PFSK-1 (cell line): Measurements from ENCODE around the gene SLC25A51.

Experiments
- FOXP2 ChIP-seq: optimal IDR thresholded peaks from 2 replicates; pipeline ENCODE3; 2011; ENCODE audit warnings: borderline replicate concordance, control low read depth, inconsistent platforms; ENCODE audit not compliant: insufficient read depth; ENCODE audit errors: extremely low read length, extremely low read depth
- POLR2AphosphoS5 ChIP-seq: IDR thresholded peaks from 2 replicates; pipeline ENCODE4 v1.6.1; 2012; ENCODE audit warnings: low read depth, mild to moderate bottlenecking, control low read depth, low read length, moderate library complexity
- SIN3A ChIP-seq: IDR thresholded peaks from 2 replicates; pipeline ENCODE4 v1.6.1; 2012; ENCODE audit warnings: mild to moderate bottlenecking, low read length, moderate library complexity, borderline replicate concordance; ENCODE audit not compliant: insufficient read depth
- TAF1 ChIP-seq: IDR thresholded peaks from 2 replicates; pipeline ENCODE4 v1.6.1; 2012; ENCODE audit warnings: low read length, control low read depth, borderline replicate concordance; ENCODE audit not compliant: insufficient read depth
- TF ChIP-seq, protein P1 (sequence below), 2 experiments: IDR thresholded peaks; 2 replicates each; pipeline versions ENCODE4 v1.6.1 to v1.8.0; 2011 to 2012; ENCODE audit warnings: low read depth in 2 of 2, low read length in 2 of 2, control low read depth in 1 of 2, inconsistent platforms in 1 of 2, mild to moderate bottlenecking in 1 of 2, moderate library complexity in 1 of 2; ENCODE audit not compliant: insufficient read depth in 1 of 2

The SLC25A51 gene

DNA sequence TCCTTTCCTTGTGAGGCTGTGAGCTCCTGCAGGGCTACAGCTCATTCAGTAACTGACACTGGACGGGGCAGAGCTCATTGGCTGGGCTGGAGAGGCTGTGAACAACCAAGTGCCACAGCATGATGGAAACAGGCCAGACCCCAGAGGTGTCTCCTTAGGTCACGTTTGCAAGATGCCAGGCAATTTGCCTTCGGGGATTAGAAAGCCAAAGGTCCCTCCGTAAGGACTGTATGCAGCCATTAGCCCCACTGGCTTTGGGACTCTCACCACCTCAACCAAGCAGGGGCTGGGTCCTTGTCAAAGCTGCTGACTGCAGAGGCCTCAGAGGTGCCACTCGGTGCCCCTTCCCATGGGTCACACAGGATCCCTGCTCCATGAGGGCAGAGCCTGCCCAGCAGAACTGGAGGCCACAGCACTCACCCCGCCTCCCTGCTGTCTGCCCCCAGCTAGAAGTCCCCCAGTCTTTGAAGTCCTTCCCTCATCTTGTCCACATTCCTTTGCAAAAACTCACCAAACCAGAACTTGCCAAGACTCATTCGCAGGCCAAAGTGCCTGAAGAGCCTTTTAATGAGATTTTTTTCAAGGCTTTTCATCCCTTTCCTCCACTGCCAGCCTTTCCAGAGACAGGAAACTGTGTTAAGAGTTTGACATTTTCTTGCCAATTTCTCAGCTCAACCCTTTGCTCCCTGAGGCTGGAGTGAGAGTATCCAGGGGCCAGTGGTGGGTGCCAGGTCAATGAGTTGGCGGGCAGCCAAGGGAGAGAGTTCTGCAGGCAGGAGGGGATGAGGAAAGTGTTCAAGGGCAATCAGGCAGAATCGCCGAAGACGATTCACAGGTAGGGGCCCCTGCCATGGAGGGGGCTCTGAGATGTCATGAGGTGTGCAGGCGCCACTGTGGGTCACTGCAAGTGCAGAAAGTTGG lies 39.7 kb upstream of the SLC25A51 start:
- TF ChIP-seq, protein P1, sequence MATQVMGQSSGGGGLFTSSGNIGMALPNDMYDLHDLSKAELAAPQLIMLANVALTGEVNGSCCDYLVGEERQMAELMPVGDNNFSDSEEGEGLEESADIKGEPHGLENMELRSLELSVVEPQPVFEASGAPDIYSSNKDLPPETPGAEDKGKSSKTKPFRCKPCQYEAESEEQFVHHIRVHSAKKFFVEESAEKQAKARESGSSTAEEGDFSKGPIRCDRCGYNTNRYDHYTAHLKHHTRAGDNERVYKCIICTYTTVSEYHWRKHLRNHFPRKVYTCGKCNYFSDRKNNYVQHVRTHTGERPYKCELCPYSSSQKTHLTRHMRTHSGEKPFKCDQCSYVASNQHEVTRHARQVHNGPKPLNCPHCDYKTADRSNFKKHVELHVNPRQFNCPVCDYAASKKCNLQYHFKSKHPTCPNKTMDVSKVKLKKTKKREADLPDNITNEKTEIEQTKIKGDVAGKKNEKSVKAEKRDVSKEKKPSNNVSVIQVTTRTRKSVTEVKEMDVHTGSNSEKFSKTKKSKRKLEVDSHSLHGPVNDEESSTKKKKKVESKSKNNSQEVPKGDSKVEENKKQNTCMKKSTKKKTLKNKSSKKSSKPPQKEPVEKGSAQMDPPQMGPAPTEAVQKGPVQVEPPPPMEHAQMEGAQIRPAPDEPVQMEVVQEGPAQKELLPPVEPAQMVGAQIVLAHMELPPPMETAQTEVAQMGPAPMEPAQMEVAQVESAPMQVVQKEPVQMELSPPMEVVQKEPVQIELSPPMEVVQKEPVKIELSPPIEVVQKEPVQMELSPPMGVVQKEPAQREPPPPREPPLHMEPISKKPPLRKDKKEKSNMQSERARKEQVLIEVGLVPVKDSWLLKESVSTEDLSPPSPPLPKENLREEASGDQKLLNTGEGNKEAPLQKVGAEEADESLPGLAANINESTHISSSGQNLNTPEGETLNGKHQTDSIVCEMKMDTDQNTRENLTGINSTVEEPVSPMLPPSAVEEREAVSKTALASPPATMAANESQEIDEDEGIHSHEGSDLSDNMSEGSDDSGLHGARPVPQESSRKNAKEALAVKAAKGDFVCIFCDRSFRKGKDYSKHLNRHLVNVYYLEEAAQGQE (IDR thresholded peaks at IDR 0.05; ENCODE audit: insufficient read depth in 1 of 2, low read depth in 2 of 2, low read length in 2 of 2), result no peak
- TF ChIP-seq TAF1 (no peak), POLR2AphosphoS5 (no peak), SIN3A (no peak), FOXP2 (no peak)

DNA sequence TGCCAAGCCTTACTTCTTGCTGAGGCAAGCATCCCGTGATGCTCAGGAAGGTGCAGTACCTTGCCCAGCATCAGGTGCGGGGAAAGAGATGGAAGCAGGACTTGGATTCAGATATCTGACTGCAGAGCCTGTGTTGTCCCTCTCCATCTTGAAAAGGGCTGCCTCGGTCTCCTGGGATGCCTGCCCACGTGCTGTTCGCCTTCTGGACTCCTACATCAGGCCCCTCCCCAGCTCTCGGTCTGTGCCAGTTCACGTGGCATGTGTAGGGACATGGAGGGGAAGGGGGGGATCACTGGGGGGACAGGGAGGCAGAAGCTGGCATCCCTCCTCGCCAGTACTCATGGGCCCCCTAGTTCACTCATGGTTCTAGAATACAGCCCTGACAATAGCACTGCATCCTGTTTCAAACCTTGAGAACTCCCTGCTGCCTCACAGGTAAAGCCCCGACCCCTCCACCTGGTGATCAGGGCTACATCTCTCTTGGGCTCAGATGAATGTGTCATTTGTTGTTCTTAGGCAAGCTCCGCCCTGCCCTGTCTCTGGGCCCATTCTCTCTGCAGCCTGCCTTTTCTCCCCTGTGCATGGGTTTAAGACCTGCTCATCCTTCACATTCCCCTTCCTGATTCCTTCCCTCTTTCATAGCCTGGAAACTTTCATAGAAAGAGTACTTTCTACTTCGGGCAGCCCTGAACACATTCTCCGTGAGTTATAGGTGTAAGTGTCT lies 38.9 kb upstream of the SLC25A51 start:
- TF ChIP-seq SIN3A (no peak), TAF1 (no peak)

DNA sequence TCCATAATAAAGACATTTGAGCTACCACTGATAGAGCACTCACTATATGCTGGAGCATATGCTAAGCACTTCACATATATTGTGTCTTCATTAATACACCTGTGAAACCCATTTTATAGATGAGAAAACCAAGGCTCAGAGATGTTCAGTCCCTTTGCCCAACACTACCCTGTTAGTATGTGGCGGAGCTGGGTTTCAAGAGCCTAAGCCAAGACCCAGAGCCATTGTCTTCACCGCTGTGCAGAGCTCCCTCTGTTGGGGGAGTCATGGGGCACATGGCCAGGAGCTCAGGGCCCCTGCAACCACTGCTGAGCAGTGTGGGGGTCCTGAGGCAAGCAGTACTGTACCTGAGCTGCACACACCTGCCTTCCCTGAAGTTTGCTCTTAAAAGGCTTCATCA lies 37.3 kb upstream of the SLC25A51 start:
- TF ChIP-seq, protein P1 (IDR thresholded peaks at IDR 0.05; ENCODE audit: insufficient read depth in 1 of 2, low read depth in 2 of 2, low read length in 2 of 2), result no peak
- no peak for TF ChIP-seq SIN3A
- TF ChIP-seq POLR2AphosphoS5, result no peak
- no peak for TF ChIP-seq FOXP2
- TF ChIP-seq TAF1, result no peak

DNA sequence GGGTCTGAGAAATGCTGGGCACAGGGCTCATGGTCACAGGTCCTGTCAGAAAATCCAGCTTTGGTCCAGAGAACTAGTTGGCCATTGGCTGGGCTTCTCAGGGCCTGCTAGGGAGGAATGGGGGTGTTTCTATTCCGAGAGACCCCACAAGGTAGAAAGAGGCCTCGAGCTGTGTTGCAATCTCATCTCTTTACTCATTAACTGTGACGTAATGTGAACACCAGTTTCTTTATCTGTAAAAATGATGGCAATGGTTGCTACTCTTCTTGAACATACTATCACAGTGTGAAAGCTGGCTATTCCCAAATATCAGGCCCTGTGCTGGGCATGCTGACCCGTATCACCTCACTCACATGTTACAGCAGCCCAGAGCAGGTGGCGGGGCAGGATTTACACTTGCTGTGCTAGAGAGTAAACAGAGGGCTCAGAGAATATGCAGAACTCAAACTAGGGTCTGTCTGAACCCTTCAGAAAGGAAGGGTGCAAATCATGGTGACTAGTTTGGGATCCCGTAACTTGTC lies 35.7 kb upstream of the SLC25A51 start:
- TF ChIP-seq TAF1, result no peak
- no peak for TF ChIP-seq FOXP2
- TF ChIP-seq, protein P1 (IDR thresholded peaks at IDR 0.05; ENCODE audit: insufficient read depth in 1 of 2, low read depth in 2 of 2, low read length in 2 of 2), result no peak
- no peak for TF ChIP-seq SIN3A
- TF ChIP-seq POLR2AphosphoS5, result no peak

DNA sequence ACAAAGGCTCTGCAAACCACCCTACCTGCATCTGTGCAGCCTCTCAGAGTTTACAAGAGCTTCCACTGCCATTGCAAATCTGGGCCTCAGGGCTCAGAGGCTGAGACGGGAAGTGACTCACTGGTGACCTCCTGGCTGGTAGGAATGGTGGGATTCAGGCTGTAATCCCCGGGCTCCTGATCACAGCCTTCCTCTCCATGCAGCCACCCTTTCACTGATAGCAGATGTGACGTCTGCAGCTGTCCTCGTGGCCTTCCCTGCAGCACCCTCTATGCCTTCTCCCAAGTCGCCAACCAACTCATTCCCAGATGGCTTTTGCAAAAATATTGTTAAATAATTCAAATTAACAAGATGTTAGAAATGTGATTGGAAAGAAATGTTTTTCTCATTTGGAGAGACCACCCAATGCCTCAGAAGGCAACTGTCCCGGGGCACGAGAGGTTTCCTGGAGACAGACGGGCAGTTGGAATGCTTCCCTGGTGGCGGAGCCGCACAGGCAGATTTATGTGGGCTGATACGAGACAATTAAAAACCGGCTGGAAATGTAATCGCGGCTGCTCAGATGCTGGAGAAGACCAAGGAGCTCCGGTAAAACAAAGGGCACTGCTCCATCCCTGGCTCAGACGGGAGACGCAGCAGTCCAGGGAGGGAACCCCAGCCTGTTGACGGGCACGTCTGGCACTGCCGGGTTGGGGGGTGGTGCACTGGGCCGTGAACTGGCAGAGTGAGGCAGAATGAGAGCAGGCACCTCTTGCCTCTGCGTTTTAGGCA lies 34.4 kb upstream of the SLC25A51 start:
- TF ChIP-seq SIN3A (no peak), POLR2AphosphoS5 (peak; percentile 21; the same call in 1 of the 2 replicates), FOXP2 (peak; percentile 59), TAF1 (no peak; the same call in 1 of the 2 replicates)
- TF ChIP-seq, protein P1 (IDR thresholded peaks at IDR 0.05; ENCODE audit: insufficient read depth in 1 of 2, low read depth in 2 of 2, low read length in 2 of 2), result no peak
